GM12801 (cell line): ENCODE data around the gene KIF17.

Source experiments
- TF ChIP-seq, protein P1 (sequence below): IDR thresholded peaks from one replicate; pipeline ENCODE4 v1.5.1; 2011; ENCODE audit warnings: control low read depth; ENCODE audit not compliant: insufficient read length; ENCODE audit errors: extremely low read depth

Gene KIF17

DNA sequence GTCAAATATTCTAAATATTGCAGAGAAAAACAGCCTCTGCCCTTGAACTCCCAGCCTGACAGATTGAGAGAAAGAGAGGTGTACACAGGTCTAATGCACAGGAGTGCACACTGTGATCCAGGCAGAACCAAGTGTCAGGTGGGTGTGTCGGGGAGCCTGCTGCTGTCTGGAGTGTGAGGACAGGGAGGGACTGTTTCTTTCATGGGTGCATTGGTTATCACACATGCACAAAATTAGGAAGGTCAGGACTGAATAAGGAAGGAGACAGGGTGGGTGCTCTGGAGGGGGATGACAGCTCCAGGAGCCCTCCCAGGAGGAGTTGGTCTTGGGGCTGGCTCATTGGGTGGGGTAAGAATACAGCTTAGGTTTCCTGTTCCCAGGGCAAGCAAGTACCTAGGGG, 97.8 kb downstream of the KIF17 start:
- TF ChIP-seq, protein P1, sequence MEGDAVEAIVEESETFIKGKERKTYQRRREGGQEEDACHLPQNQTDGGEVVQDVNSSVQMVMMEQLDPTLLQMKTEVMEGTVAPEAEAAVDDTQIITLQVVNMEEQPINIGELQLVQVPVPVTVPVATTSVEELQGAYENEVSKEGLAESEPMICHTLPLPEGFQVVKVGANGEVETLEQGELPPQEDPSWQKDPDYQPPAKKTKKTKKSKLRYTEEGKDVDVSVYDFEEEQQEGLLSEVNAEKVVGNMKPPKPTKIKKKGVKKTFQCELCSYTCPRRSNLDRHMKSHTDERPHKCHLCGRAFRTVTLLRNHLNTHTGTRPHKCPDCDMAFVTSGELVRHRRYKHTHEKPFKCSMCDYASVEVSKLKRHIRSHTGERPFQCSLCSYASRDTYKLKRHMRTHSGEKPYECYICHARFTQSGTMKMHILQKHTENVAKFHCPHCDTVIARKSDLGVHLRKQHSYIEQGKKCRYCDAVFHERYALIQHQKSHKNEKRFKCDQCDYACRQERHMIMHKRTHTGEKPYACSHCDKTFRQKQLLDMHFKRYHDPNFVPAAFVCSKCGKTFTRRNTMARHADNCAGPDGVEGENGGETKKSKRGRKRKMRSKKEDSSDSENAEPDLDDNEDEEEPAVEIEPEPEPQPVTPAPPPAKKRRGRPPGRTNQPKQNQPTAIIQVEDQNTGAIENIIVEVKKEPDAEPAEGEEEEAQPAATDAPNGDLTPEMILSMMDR, result no peak

DNA sequence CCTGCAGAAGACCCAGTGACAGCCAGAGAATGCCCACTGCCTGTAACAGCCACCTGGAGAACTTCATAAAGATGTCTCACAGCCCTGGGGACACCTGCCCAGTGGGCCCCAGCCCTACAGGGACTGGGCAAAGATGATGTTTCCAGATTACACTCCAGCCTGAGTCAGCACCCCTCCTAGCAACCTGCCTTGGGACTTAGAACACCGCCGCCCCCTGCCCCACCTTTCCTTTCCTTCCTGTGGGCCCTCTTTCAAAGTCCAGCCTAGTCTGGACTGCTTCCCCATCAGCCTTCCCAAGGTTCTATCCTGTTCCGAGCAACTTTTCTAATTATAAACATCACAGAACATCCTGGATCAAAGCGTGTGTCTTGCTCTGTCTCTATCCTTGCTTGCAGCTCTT, 99.3 kb downstream of the KIF17 start:
- TF ChIP-seq, protein P1, result no peak

DNA sequence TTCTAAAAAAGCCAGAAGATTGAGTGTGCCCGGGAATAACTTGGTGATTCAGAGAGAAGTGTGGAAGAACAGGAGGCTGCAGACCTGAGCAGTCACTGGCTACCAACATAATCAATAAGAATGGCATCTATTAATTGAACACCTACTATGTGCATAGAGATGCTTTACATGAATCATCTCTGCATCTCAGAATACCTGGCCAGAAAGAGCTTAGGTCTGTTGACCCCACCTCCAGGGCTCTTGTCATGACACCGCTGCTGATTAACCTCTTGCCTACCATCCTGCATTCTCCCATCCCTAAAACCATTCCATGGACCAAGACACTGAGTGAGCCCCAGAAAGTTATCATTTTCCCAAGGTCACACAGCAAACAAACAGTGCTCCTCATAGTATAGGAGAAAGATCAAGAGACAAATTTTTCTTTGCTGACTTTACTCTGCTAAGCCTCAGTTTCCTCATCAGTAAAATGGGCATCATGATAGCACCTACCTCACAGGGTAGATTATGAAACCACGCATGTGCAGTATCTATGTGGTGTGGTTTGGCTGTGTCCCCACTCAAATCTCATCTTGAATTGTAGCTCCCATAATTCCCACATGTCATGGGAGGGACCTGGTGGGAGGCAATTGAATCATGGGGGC, 100.8 kb downstream of the KIF17 start:
- TF ChIP-seq, protein P1, result no peak

DNA sequence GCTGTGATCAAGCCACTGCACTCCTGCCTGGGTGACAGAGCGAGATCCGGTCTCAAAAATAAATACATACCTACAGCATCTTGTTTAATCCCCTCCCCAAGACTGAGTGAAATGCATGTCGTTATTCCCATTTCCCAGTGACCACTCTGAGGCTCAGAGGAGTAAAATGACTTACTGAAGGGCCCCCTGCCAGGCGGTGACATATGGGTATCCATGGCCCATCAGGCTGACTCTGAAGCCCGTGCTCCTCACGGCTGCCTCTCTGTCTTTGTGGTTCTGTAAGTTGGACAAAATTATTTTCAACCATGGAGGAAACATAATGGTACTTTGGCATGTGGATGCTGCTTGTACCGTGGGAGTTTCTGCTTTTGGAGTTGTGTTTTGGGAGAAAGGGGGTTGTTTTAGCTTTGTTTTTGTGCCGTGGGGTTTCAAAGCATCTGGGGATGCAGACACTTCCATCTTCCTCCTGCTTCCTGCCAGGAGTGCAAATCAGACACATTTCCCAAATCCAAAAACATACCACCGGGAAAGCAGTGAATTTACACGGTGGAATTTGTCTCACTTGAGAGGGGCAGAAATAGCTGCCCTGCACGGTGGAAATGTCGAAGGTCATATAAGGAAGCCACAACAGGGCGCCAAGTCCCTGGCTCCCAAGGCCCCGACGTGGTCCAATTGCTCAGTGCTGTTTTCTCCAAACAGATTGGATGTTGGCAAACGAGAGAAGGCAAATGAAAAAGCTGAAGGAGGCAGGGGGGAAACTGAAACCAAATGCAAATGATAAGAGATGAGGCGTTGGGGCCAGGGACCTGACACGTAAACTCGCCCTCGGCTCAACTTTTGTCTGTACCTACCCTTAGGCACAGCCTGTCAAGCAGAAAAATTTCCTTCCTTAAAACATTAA, 101.6 kb downstream of the KIF17 start:
- TF ChIP-seq, protein P1, result no peak

DNA sequence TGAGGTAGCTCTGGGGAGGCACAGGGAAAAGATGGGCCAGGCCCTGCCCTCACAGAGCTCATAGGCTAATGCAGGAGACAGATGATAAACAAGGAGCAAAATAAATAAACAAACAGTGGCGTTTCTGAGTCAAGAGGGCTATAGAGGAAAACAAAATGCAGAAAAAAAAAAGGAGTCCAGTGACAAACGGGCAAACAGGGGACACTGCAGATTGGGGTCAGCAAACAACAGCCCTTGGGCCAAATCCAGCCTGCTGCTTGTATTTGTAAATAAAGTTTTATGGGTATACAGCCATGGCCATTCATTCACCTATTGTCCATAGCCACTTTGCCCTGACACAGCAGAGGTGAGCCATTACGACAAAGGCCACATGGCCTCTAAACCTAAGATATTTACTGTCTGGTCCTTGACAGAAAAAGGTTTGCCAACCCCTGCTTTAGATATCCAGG, 103.7 kb downstream of the KIF17 start:
- TF ChIP-seq, protein P1, result no peak
